B cell (primary cell): ENCODE data around the gene MAGI2. TPM values are rescaled to one million over a fixed set of nuclear protein-coding genes. Genes with fewer than 3 reads are reported as not detected.

Source experiments
- ATAC-seq: fragments of 200-7000 bp; cut with Tn5 transposase; one replicate; pipeline ENCODE4 v1.10.0; 2021; ENCODE audit warnings: low read depth, mild to moderate bottlenecking, moderate number of reproducible peaks, moderate library complexity
- CTCF ChIA-PET: fragments of 350-600 bp; sonication (Branson Sonifier 250); formaldehyde crosslinking; loops from one replicate; lab custom pipeline; 2021; ENCODE audit warnings: antibody characterized with exemption, inconsistent platforms; lab: Charles Lee
- POLR2A ChIA-PET: fragments of 350-600 bp; sonication (Branson Sonifier 250); formaldehyde crosslinking; loops from one replicate; lab custom pipeline; 2021; ENCODE audit warnings: antibody characterized with exemption; lab: Charles Lee
- DNase-seq: peaks from one replicate; pipeline ENCODE4 v3.0.0; 2013
- H2AFZ ChIP-seq: 2 replicates; pipeline ENCODE4 v1.6.1; 2012; ENCODE audit warnings: mild to moderate bottlenecking, low read depth, low read length; ENCODE audit not compliant: insufficient read depth, poor library complexity, severe bottlenecking
- H3K27ac ChIP-seq, 2 donors: 1 replicate in 1 of 2; 2 replicates in 1 of 2; pipeline ENCODE4 v1.5.1; 2012 to 2013; ENCODE audit warnings: low read length in 2 of 2, mild to moderate bottlenecking in 2 of 2, moderate library complexity in 1 of 2
- H3K27me3 ChIP-seq, 4 experiments: fragments of 200-600 bp in 1 of 4; sonication (generic) in 1 of 4; replicated peaks in 1 of 4; 1 replicate in 2 of 4; 2 replicates in 2 of 4; pipeline versions ENCODE4 v1.6.1 to v1.7.0; 2013 to 2016; ENCODE audit warnings: low read length in 3 of 4, mild to moderate bottlenecking in 2 of 4, mixed read lengths in 1 of 4, moderate library complexity in 1 of 4; ENCODE audit not compliant: insufficient read depth in 4 of 4, control insufficient read depth in 3 of 4; ENCODE audit errors: control extremely low read depth in 1 of 4
- H3K36me3 ChIP-seq, 2 experiments: replicated peaks in 1 of 2; 1 replicate in 1 of 2; 2 replicates in 1 of 2; pipeline versions ENCODE4 v1.6.1 to v1.7.1; 2013; ENCODE audit warnings: low read length in 1 of 2; ENCODE audit not compliant: insufficient read depth in 2 of 2, control insufficient read depth in 1 of 2; ENCODE audit errors: control extremely low read depth in 1 of 2, extremely low read depth in 1 of 2
- H3K4me1 ChIP-seq, 2 donors: fragments of 200-600 bp in 1 of 2; sonication (generic) in 1 of 2; 1 replicate in 1 of 2; 2 replicates in 1 of 2; pipeline versions ENCODE4 v1.5.1 to v1.6.1; 2013 to 2017; ENCODE audit warnings: low read length in 2 of 2; ENCODE audit not compliant: control insufficient read depth in 2 of 2, insufficient read depth in 2 of 2
- H3K4me2 ChIP-seq: replicated peaks from 2 replicates; pipeline ENCODE3; 2012; ENCODE audit warnings: mild to moderate bottlenecking, low read depth, low read length; ENCODE audit not compliant: poor library complexity, severe bottlenecking
- H3K4me3 ChIP-seq, 5 experiments: fragments of 200-600 bp in 1 of 5; sonication (generic) in 1 of 5; 1 replicate in 3 of 5; 2 replicates in 2 of 5; pipeline versions ENCODE4 v1.5.1 to v1.7.0; 2011 to 2016; ENCODE audit warnings: low read length in 4 of 5, mild to moderate bottlenecking in 4 of 5, low read depth in 2 of 5, control low read depth in 1 of 5, moderate library complexity in 1 of 5; ENCODE audit not compliant: insufficient read depth in 1 of 5; ENCODE audit errors: control extremely low read depth in 1 of 5, extremely low read depth in 1 of 5
- H3K79me2 ChIP-seq: fragments of 200-600 bp; sonication (generic); one replicate; pipeline ENCODE4 v1.6.0; 2016; ENCODE audit warnings: low read length; ENCODE audit not compliant: control insufficient read depth, insufficient read depth
- H3K9ac ChIP-seq: fragments of 200-600 bp; sonication (generic); 2 replicates; pipeline ENCODE4 v1.6.1; 2017; ENCODE audit warnings: mild to moderate bottlenecking, low read length, moderate library complexity
- H3K9me3 ChIP-seq, 3 donors: one replicate each; pipeline versions ENCODE4 v1.6.1 to v1.7.1; 2013; ENCODE audit warnings: low read length in 2 of 3; ENCODE audit not compliant: control insufficient read depth in 2 of 3, insufficient read depth in 1 of 3; ENCODE audit errors: control extremely low read depth in 1 of 3
- H4K20me1 ChIP-seq: 2 replicates; pipeline ENCODE4 v1.6.0; 2012; ENCODE audit warnings: mild to moderate bottlenecking, low read length; ENCODE audit not compliant: insufficient read depth, control insufficient read depth, poor library complexity, severe bottlenecking
- H3K27ac Mint-ChIP-seq: one replicate; pipeline ENCODE4 v1.8.0; 2021; ENCODE audit warnings: mixed read lengths
- H3K27me3 Mint-ChIP-seq: one replicate; pipeline ENCODE4 v1.8.0; 2021; ENCODE audit warnings: mixed read lengths
- H3K4me1 Mint-ChIP-seq: one replicate; pipeline ENCODE4 v1.8.0; 2021; ENCODE audit warnings: mixed read lengths
- H3K4me3 Mint-ChIP-seq: one replicate; pipeline ENCODE4 v1.8.0; 2021; ENCODE audit warnings: mixed read lengths
- H3K9me3 Mint-ChIP-seq: one replicate; pipeline ENCODE4 v1.8.0; 2022; ENCODE audit warnings: mixed read lengths; ENCODE audit not compliant: insufficient read depth
- CTCF ChIP-seq: fragments of 200-600 bp; IDR thresholded peaks from one replicate; pipeline ENCODE4 v1.8.0; 2022; ENCODE audit warnings: antibody characterized with exemption, mild to moderate bottlenecking
- EZH2 ChIP-seq: IDR thresholded peaks from 2 replicates; pipeline ENCODE4 v1.6.1; 2012; ENCODE audit warnings: borderline replicate concordance, low read depth, mild to moderate bottlenecking, moderate library complexity, low read length; ENCODE audit not compliant: insufficient read depth, poor library complexity, severe bottlenecking
- WGBS: methylation state at CpG from one replicate; pipeline ENCODE4 v1.1.5; 2013; ENCODE audit warnings: missing lambda C conversion rate; ENCODE audit not compliant: insufficient coverage; 5-methylcytosine and 5-hydroxymethylcytosine counted together
- intact Hi-C: fragments of 100-400 bp; cut with micrococcal nuclease; formaldehyde crosslinking; loops from one replicate; pipeline ENCODE4 v1.10.0; 2022
- polyA plus RNA-seq: library from polyadenylated mRNA; depleted of rRNA; stranded (reverse); fragments of >200 nt; gene quantifications from 2 replicates; pipeline ENCODE4 v1.2.3, GENCODE V29; 2012
- total RNA-seq, 2 donors: library from RNA; stranded (reverse); fragments of 120-200 nt in 1 of 2; gene quantifications; 1 replicate in 1 of 2; 2 replicates in 1 of 2; pipeline versions ENCODE4 v1.2.3 to v1.2.4, GENCODE V29; 2013 to 2022

MAGI2 gene
- total and polyA plus RNA-seq, 2 donors (not counting 1 experiment from before 2014, with no cell fraction given) = 0.16 to 0.64 TPM

- Histone ChIP-seq H3K79me2 (no peaks in the 10 kb centered on the region), H3K27me3 (no peaks in the 10 kb centered on the region), H3K9ac (no peak overlapping the region), H3K27ac (no peak overlapping the region), H3K9me3 (no peaks in the 10 kb centered on the region), H4K20me1 (no peaks in the 10 kb centered on the region), H2AFZ (no peak overlapping the region), H3K4me1 (no peaks in the 10 kb centered on the region), H3K36me3 (no peaks in the 10 kb centered on the region), H3K4me2 (no peak overlapping the region), H3K4me3 (no peak overlapping the region)
- Mint-ChIP-seq H3K4me1 (no peaks in the 10 kb centered on the region), H3K27me3 (no peaks in the 10 kb centered on the region), H3K4me3 (no peak overlapping the region), H3K27ac (no peak overlapping the region), H3K9me3 (peaks cover 6% of the 10 kb centered on the region)
- ATAC-seq = no peak
- DNase-seq = no peak
- WGBS = 68% methylated on average over 2 of the region's 6 CpGs
- intact Hi-C loops = no loop called here
- ChIA-PET CTCF (no interaction called here), POLR2A (no interaction called here)
- no peak for TF ChIP-seq CTCF
- no peak for TF ChIP-seq EZH2
These were observed 718.8 kb downstream of the MAGI2 start for GRCh38 chr7:78734626-78735025.

GRCh38 chr7:78720066-78720465, 733.4 kb downstream of the MAGI2 start:
- Histone ChIP-seq H3K27ac (no peak overlapping the region), H3K4me2 (no peak overlapping the region), H3K9ac (no peak overlapping the region), H2AFZ (no peak overlapping the region), H3K36me3 (no peaks in the 10 kb centered on the region), H3K27me3 (no peaks in the 10 kb centered on the region), H3K9me3 (no peaks in the 10 kb centered on the region), H4K20me1 (no peaks in the 10 kb centered on the region), H3K79me2 (no peaks in the 10 kb centered on the region), H3K4me3 (no peak overlapping the region), H3K4me1 (no peaks in the 10 kb centered on the region)
- Mint-ChIP-seq H3K4me1 (no peaks in the 10 kb centered on the region), H3K27me3 (no peaks in the 10 kb centered on the region), H3K9me3 (no peaks in the 10 kb centered on the region), H3K27ac (no peak overlapping the region), H3K4me3 (no peak overlapping the region)
- ATAC-seq (no peak), DNase-seq (no peak)
- POLR2A ChIA-PET = no interaction called here
- CTCF ChIA-PET = no interaction called here
- TF ChIP-seq EZH2 (no peak), CTCF (no peak)
- intact Hi-C loops = no loop called here
